HFFc6 (cell line): ENCODE results near the gene MPC2. TPM values are rescaled to one million over a fixed set of nuclear protein-coding genes. Genes with fewer than 3 reads are reported as not detected.
"Not testable (repeated sequence)": the region's sequence is repeated elsewhere in the genome, so short reads cannot be mapped to it uniquely, and the experiment has no call there.

Experiments
- DNase-seq: peaks from one replicate; pipeline ENCODE4 v3.0.0-alpha.2; 2018
- H3K27ac Mint-ChIP-seq: 2 replicates; pipeline ENCODE4 v1.8.0; 2020; ENCODE audit warnings: mild to moderate bottlenecking, mixed read lengths
- H3K27me3 Mint-ChIP-seq: 2 replicates; pipeline ENCODE4 v1.8.0; 2021; ENCODE audit warnings: mild to moderate bottlenecking, moderate library complexity, mixed read lengths; ENCODE audit not compliant: insufficient read depth
- H3K36me3 Mint-ChIP-seq: 2 replicates; pipeline ENCODE4 v1.8.0; 2021; ENCODE audit warnings: low read depth, mixed read lengths
- H3K4me1 Mint-ChIP-seq: 2 replicates; pipeline ENCODE4 v1.8.0; 2020; ENCODE audit warnings: low read depth, mixed read lengths
- H3K4me3 Mint-ChIP-seq: 2 replicates; pipeline ENCODE4 v1.8.0; 2020; ENCODE audit warnings: mild to moderate bottlenecking, moderate library complexity, mixed read lengths
- H3K9me3 Mint-ChIP-seq: 2 replicates; pipeline ENCODE4 v1.8.0; 2020; ENCODE audit warnings: mild to moderate bottlenecking, mixed read lengths
- total RNA-seq, 6 experiments: library from RNA; stranded (reverse); fragmentation: NEBNext Ultra II Directional; extraction: Animal tissue kit (Norgen Biotek cat#: 25700); gene quantifications; 2 replicates in 1 of 6; 3 replicates in 5 of 6; pipeline ENCODE4 v1.2.3, GENCODE V29; 2021
- TF ChIP-seq, protein P1 (sequence below): fragments of 200-600 bp; sonication (generic); IDR thresholded peaks from 2 replicates; pipeline ENCODE4 v1.5.0; 2021; ENCODE audit warnings: antibody characterized with exemption, mild to moderate bottlenecking

Gene MPC2
- total RNA-seq, 6 experiments from 2014 or later = 109 to 124 (median 119) TPM

DNA sequence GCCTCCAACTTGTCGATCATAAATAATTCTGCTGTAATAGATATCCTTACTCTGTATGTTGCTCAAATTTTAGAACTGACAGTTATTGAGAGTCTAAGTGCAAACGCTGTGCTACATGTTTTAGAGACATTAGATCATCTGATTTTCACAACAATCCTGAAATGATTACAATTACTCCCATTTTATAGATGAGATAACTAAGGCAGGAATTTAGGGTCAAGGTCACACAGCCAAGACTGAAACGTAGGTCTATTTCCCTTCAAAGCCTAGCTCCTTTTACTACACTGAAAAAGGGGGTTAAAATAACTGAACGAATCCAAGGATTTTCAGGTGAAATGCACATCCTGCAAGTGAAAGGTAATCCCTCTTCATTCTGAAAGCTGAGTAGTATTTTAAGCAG, 3.1 kb downstream of the MPC2 start:
- Mint-ChIP-seq H3K4me3 (peak overlapping the region; percentile 95), H3K36me3 (peaks cover 4% of the 10 kb centered on the region; the same call in 1 of the 2 replicates), H3K27me3 (no peaks in the 10 kb centered on the region), H3K27ac (peak overlapping the region; percentile 100; the same call in 1 of the 2 replicates), H3K9me3 (no peaks in the 10 kb centered on the region), H3K4me1 (peaks cover 29% of the 10 kb centered on the region)
- TF ChIP-seq, protein P1, sequence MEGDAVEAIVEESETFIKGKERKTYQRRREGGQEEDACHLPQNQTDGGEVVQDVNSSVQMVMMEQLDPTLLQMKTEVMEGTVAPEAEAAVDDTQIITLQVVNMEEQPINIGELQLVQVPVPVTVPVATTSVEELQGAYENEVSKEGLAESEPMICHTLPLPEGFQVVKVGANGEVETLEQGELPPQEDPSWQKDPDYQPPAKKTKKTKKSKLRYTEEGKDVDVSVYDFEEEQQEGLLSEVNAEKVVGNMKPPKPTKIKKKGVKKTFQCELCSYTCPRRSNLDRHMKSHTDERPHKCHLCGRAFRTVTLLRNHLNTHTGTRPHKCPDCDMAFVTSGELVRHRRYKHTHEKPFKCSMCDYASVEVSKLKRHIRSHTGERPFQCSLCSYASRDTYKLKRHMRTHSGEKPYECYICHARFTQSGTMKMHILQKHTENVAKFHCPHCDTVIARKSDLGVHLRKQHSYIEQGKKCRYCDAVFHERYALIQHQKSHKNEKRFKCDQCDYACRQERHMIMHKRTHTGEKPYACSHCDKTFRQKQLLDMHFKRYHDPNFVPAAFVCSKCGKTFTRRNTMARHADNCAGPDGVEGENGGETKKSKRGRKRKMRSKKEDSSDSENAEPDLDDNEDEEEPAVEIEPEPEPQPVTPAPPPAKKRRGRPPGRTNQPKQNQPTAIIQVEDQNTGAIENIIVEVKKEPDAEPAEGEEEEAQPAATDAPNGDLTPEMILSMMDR = no peak
- DNase-seq = no peak

DNA sequence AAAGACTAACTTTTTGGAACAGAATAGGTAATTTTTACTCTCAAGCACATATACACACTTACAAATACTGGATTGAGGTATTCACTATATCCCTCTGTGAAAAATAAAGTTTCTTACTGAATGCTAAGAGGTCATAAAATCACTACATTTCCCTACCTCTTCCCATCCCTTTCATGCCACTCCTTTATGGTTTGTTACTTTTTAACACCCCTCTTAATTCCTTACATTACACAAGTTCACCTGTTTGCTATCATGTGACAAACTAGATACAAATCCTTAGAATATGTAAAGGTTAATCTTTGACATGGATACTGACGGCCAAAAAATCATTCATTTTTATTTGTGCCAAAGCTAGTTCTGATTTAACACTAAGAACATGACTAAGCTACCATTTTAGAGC, 7.1 kb downstream of the MPC2 start:
- TF ChIP-seq, protein P1 = no peak
- Mint-ChIP-seq H3K4me1 (peaks cover 26% of the 10 kb centered on the region), H3K4me3 (no peak overlapping the region), H3K9me3 (no peaks in the 10 kb centered on the region), H3K27ac (no peak overlapping the region), H3K27me3 (no peaks in the 10 kb centered on the region), H3K36me3 (peaks cover 4% of the 10 kb centered on the region; the same call in 1 of the 2 replicates)
- DNase-seq = no peak

DNA sequence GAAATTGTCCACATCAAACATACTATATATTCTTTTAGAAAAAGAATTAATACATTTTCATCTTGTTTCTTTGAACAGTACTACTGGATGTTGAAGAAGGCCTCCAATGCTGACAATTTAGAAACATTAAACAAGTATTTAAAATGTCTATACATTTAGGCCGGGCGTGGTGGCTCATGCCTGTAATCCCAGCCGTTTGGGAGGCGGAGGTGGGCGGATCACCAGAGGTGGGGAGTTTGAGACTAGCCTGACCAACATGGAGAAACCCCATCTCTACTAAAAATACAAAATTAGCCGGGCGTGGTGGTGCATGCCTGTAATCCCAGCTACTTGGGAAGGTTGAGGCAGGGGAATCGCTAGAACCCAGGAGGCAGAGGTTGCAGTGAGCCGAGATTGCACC, 8.0 kb downstream of the MPC2 start:
- not testable (repeated sequence) for H3K4me3 Mint-ChIP-seq, H3K27ac Mint-ChIP-seq

DNA sequence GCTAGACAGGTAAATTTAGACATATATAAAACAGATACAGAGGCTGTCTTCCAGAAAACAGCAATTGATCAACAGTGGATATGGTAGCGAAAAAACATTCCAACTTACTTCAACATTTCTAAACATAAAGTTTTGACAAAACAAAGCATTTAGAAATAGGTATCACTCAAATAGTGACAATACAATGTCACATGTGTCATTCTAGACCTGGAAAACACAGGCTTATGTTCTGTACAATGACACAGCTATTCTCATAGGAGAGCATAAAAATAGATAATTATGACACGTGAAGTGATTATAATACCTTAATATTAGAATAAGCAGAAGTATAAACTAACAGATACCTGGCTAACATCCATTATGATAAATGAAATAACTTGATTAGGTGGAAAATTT, 8.4 kb downstream of the MPC2 start:
- no peak overlapping the region for H3K27ac Mint-ChIP-seq
- no peak overlapping the region for H3K4me3 Mint-ChIP-seq
- H3K4me1 Mint-ChIP-seq = peaks cover 19% of the 10 kb centered on the region
- DNase-seq = no peak
- no peaks in the 10 kb centered on the region for H3K9me3 Mint-ChIP-seq
- H3K36me3 Mint-ChIP-seq = peaks cover 2% of the 10 kb centered on the region; the same call in 1 of the 2 replicates
- H3K27me3 Mint-ChIP-seq = no peaks in the 10 kb centered on the region
- TF ChIP-seq, protein P1 = no peak

More for the DNA sequence above, 8.0 kb downstream of the MPC2 start:
- H3K36me3 Mint-ChIP-seq, H3K27me3 Mint-ChIP-seq, H3K9me3 Mint-ChIP-seq, DNase-seq: not testable (repeated sequence)
- H3K4me1 Mint-ChIP-seq = peaks cover 20% of the 10 kb centered on the region

DNA sequence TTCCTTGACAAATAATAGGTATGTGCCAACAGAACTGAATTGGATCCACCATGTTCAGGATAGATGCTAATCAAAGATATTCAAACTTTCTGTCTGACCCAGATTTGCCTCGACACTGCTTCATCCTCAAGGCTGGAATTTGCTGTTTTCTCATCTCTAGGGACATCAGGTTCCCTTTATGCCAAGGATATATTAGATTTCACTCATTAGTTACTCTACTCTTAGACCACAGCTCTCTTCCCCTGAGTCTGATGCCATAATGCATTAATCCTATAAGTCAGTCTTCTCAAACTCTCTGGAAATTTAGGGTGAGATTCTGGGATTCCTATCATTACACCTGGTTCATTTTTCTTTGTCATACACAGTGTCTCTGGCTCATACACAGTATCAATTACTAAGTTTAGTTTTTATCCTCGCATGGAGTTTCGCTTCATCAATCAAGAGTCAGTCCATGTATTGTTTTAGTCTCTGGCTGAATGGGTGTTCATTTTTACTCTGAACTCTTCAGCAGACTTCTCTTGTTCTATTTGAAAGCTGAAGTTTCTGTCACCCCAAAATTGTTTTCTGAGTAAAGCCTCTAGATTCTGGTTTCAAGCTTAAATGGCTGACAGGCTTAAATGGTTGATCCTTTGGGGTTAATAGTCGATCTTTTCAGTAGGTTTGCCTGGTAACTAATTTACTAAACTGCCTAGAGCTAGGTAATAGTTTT, 9.7 kb downstream of the MPC2 start:
- H3K4me1 Mint-ChIP-seq = peaks cover 21% of the 10 kb centered on the region
- H3K27me3 Mint-ChIP-seq = no peaks in the 10 kb centered on the region
- peaks cover 7% of the 10 kb centered on the region; the same call in 1 of the 2 replicates for H3K36me3 Mint-ChIP-seq
- TF ChIP-seq, protein P1 = no peak
- no peaks in the 10 kb centered on the region for H3K9me3 Mint-ChIP-seq
- no peak for DNase-seq
- H3K4me3 Mint-ChIP-seq = no peak overlapping the region
- no peak overlapping the region for H3K27ac Mint-ChIP-seq

DNA sequence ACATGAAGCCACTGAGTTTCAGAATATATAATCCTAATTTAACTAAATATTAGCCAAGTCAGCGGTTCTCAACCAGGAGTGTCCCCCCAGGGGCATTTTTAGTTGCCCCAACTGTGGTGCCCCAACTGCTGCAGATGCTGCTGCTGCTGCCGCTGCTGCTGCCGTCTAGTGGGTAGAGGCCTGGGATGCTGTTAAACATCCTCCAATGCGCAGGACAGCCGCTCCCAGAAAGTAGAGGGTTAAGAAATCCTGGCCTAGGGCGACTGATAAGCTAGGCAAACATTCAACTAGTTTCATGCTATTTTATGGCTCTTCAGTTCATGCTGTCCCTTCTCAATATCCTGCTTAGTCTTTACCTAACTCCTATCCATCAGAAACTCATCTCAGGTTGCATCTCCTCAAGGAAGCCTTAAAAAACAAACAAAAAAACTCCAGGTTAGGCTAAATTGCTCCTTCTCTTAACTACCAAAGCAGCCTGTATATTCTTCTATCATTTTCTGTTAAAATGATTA, 10.3 kb downstream of the MPC2 start:
- no peak overlapping the region for H3K27ac Mint-ChIP-seq
- peaks cover 28% of the 10 kb centered on the region for H3K4me1 Mint-ChIP-seq
- TF ChIP-seq, protein P1 = no peak
- no peaks in the 10 kb centered on the region for H3K9me3 Mint-ChIP-seq
- DNase-seq = no peak
- no peak overlapping the region for H3K4me3 Mint-ChIP-seq
- no peaks in the 10 kb centered on the region for H3K27me3 Mint-ChIP-seq
- peaks cover 7% of the 10 kb centered on the region; the same call in 1 of the 2 replicates for H3K36me3 Mint-ChIP-seq
